ENCODE data around the gene BTBD2. TPM values are rescaled to one million over a fixed set of nuclear protein-coding genes. Genes with fewer than 3 reads are reported as not detected.

The BTBD2 gene
- total RNA-seq, 1 experiment from 2014 or later, result 52.2 TPM

- Mint-ChIP-seq H3K27me3 (ENCODE audit: insufficient read depth, unreplicated experiment) (no peaks in the 10 kb centered on the region), H3K4me3 (ENCODE audit: unreplicated experiment) (no peak overlapping the region), H3K27ac (ENCODE audit: unreplicated experiment) (no peak overlapping the region), H3K4me1 (ENCODE audit: low read depth, unreplicated experiment) (no peaks in the 10 kb centered on the region), H3K9me3 (ENCODE audit: unreplicated experiment) (no peaks in the 10 kb centered on the region), H3K36me3 (ENCODE audit: insufficient read depth, unreplicated experiment) (peaks cover 6% of the 10 kb centered on the region)
- Histone ChIP-seq H3K36me3 (ENCODE audit: control insufficient read depth, insufficient read depth, low read length) (no peaks in the 10 kb centered on the region), H3K9me3 (peaks cover 4% of the 10 kb centered on the region), H3K4me1 (peaks cover 5% of the 10 kb centered on the region), H3K27me3 (replicated peaks; ENCODE audit: control insufficient read depth, insufficient read depth, low read length) (no peaks in the 10 kb centered on the region), H3K4me3 (ENCODE audit: low read depth, low read length) (no peak overlapping the region)
- ChIA-PET CTCF (no interaction called here), POLR2A (no interaction called here)
- TF ChIP-seq, protein P1, sequence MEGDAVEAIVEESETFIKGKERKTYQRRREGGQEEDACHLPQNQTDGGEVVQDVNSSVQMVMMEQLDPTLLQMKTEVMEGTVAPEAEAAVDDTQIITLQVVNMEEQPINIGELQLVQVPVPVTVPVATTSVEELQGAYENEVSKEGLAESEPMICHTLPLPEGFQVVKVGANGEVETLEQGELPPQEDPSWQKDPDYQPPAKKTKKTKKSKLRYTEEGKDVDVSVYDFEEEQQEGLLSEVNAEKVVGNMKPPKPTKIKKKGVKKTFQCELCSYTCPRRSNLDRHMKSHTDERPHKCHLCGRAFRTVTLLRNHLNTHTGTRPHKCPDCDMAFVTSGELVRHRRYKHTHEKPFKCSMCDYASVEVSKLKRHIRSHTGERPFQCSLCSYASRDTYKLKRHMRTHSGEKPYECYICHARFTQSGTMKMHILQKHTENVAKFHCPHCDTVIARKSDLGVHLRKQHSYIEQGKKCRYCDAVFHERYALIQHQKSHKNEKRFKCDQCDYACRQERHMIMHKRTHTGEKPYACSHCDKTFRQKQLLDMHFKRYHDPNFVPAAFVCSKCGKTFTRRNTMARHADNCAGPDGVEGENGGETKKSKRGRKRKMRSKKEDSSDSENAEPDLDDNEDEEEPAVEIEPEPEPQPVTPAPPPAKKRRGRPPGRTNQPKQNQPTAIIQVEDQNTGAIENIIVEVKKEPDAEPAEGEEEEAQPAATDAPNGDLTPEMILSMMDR (IDR thresholded peaks at IDR 0.05; ENCODE audit: insufficient read depth in 1 of 2, low read depth in 1 of 2, low read length in 1 of 2, severe bottlenecking in 1 of 2, unreplicated experiment in 1 of 2), result no peak
- intact Hi-C loops (cut with micrococcal nuclease; ENCODE audit: unreplicated experiment), result no loop called here
- no TSS peak for BruUV-seq (replicated peaks)
- no peak for DNase-seq
Measured at GRCh38 chr19:2021453-2022140, 6.1 kb upstream of the BTBD2 start.

DNA sequence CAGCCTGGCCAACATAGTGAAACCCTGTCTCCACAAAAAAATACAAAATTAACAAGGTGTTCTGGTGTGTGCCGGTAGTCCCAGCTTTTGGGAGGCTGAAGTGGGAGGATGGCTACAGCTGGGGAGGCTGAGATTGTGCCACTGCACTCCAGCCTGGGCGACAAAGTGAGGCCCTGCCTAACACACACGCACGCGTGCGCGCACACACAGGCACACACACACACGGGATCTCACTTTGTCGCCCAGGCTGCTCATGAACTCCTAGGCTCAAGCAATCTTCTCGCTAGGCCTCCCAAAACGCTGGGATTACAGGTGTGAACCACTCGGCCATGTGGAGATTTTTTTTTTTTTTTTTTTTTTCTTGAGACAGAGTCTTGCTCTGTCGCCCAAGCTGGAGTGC is 3.2 kb upstream of the BTBD2 start:
- intact Hi-C loops (cut with micrococcal nuclease; ENCODE audit: unreplicated experiment), result loop anchor here (1.0 kb wide), 1 partner anchor 51 kb away; no protein-coding TSS in a partner anchor
- Mint-ChIP-seq H3K4me1 (ENCODE audit: low read depth, unreplicated experiment) (no peaks in the 10 kb centered on the region), H3K27me3 (ENCODE audit: insufficient read depth, unreplicated experiment) (no peaks in the 10 kb centered on the region), H3K27ac (ENCODE audit: unreplicated experiment) (no peak overlapping the region), H3K4me3 (ENCODE audit: unreplicated experiment) (no peak overlapping the region), H3K9me3 (ENCODE audit: unreplicated experiment) (no peaks in the 10 kb centered on the region), H3K36me3 (ENCODE audit: insufficient read depth, unreplicated experiment) (peaks cover 1% of the 10 kb centered on the region)
- DNase-seq, result no peak
- H3K27me3 ChIP-seq (replicated peaks; ENCODE audit: control insufficient read depth, insufficient read depth, low read length), result no peaks in the 10 kb centered on the region
- TF ChIP-seq, protein P1 (IDR thresholded peaks at IDR 0.05; ENCODE audit: insufficient read depth in 1 of 2, low read depth in 1 of 2, low read length in 1 of 2, severe bottlenecking in 1 of 2, unreplicated experiment in 1 of 2), result no peak
- H3K4me1 ChIP-seq, result peaks cover 5% of the 10 kb centered on the region
- no peak overlapping the region for H3K4me3 ChIP-seq (ENCODE audit: low read depth, low read length)
- no peaks in the 10 kb centered on the region for H3K36me3 ChIP-seq (ENCODE audit: control insufficient read depth, insufficient read depth, low read length)
- POLR2A ChIA-PET, result no interaction called here
- no peaks in the 10 kb centered on the region for H3K9me3 ChIP-seq
- no TSS peak for BruUV-seq (replicated peaks)
- CTCF ChIA-PET, result interaction anchor here (0.6 to 0.7 kb wide), 3 partner anchors 77 to 142 kb away, joined by 3 to 4 read pairs (median 3); no protein-coding TSS in a partner anchor

DNA sequence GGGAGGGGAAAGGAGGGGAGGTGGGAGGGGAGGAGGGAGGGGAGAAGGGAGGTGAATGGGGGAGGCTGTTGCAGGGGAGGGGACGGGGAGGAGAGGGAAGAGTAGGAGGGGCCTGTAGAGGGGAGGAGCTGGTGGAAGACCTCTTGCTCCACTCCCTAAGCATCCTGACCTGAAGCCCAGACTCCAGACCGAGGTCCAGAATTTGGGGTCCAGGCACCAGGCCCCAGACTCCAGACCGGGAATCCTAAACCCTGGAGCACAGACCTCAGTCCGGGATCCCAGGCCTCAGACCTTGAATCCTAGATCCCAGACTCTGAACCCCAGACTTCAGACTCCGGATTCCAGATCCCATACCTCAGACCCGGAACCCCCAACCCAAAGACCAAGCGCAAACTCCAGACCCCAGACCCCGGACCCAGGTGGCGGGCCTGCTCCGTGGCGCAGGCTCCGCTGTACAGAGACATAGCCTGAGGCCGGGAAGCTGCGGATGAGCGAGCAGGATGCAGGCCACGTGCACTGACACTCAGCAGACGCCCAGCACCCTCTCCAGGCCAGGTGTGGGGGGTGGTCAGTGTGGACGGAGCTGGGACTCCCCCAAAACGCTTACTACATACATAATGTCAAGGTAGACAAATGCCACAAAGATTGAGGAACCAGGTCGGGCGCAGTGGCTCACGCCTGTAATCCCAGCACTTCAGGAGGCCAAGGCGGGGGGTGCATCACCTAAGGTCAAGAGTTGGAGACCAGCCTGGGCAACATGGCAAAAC is 710 bp upstream of the BTBD2 start:
- Histone ChIP-seq H3K4me3 (ENCODE audit: low read depth, low read length) (peak overlapping the region; percentile 83), H3K36me3 (ENCODE audit: control insufficient read depth, insufficient read depth, low read length) (no peaks in the 10 kb centered on the region), H3K27me3 (replicated peaks; ENCODE audit: control insufficient read depth, insufficient read depth, low read length) (no peaks in the 10 kb centered on the region), H3K9me3 (no peaks in the 10 kb centered on the region), H3K4me1 (no peaks in the 10 kb centered on the region)
- H3K9me3 Mint-ChIP-seq (ENCODE audit: unreplicated experiment), result no peaks in the 10 kb centered on the region
- peak; percentile 35 to 72 for DNase-seq
- no peaks in the 10 kb centered on the region for H3K4me1 Mint-ChIP-seq (ENCODE audit: low read depth, unreplicated experiment)
- H3K36me3 Mint-ChIP-seq (ENCODE audit: insufficient read depth, unreplicated experiment), result peaks cover 17% of the 10 kb centered on the region
- ChIA-PET CTCF (interaction anchor here (0.6 kb wide), 1 partner anchor 86 kb away, joined by 3 read pairs; no protein-coding TSS in a partner anchor), POLR2A (interaction anchor here (0.6 kb wide), 1 partner anchor 27 kb away, joined by 3 read pairs; no protein-coding TSS in a partner anchor)
- TF ChIP-seq, protein P1 (IDR thresholded peaks at IDR 0.05; ENCODE audit: insufficient read depth in 1 of 2, low read depth in 1 of 2, low read length in 1 of 2, severe bottlenecking in 1 of 2, unreplicated experiment in 1 of 2), result no peak
- H3K27me3 Mint-ChIP-seq (ENCODE audit: insufficient read depth, unreplicated experiment), result no peaks in the 10 kb centered on the region
- no peak overlapping the region for H3K4me3 Mint-ChIP-seq (ENCODE audit: unreplicated experiment)
- intact Hi-C loops (cut with micrococcal nuclease; ENCODE audit: unreplicated experiment), result no loop called here
- H3K27ac Mint-ChIP-seq (ENCODE audit: unreplicated experiment), result no peak overlapping the region
- BruUV-seq (replicated peaks), result no TSS peak

Measured in Caco-2 (cell line).